Activated effector memory CD4-positive, alpha-beta T cell treated with anti-CD3 and anti-CD28 coated beads, Interleukin-2, amount 50 U/mL, for 16 hours (primary cell): ENCODE data around the gene CAMK1D.
"Not testable (repeated sequence)": the region's sequence is repeated elsewhere in the genome, so short reads cannot be mapped to it uniquely, and the experiment has no call there.

Experiments
- DNase-seq: peaks from one replicate; pipeline ENCODE4 v3.0.0-alpha.2; 2020

The CAMK1D gene

DNA sequence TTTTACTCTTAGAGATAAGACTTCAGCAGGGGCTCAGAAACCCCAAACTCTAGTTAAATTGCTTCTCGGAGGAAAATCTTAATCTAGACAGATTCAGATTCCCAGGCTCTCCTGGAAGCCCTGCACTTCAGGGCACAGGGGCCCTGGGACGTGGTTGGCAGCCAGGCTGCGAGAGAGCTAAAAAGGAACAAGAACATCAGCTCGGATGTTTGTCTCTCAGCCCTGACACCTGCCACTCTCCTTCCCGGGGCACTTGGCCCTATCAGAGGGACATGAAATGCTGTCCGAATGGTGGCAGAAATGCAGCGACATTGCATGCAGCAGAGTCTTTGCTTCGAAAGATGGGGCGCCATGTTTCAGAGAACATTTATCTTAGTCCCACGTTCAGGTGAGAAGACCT lies 485.4 kb downstream of the CAMK1D start:
- DNase-seq = no peak

DNA sequence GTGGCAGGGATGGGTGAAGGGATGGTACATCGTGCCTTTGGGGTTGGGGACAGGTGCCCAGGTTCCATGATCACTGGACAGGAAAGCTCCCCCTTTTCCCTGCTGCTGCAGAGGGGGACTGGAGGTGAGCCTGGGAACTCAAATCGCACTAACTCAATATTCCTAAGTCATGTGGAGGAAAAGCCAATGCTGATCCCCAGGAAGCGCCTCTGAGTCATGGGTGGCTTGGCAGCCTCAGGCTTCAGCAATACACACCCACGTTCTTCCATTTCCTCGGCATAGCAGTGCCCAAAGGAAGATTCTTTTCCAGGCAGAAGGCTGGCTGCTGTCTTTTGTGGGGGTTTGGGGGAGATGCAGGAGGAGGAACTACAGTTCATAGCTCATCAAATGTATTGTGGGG lies 486.4 kb downstream of the CAMK1D start:
- DNase-seq = no peak

DNA sequence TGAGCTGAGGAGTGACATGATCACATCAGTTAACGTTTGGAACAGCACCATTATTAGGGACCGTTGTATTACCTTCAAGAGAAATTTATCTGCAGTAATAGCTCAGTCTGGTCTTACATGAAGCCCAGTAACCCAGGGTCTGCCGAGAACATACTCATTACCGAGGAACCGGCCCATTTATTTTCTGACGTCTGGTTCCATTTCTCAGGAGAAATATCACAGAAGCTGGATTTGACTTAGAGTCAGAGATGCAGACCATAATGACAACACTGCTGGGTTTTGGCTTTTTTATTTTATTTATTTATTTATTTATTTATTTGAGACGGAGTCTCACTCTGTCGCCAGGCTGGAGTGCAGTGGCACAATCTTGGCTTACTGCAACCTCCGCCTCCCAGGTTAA lies 489.0 kb downstream of the CAMK1D start:
- DNase-seq = no peak

DNA sequence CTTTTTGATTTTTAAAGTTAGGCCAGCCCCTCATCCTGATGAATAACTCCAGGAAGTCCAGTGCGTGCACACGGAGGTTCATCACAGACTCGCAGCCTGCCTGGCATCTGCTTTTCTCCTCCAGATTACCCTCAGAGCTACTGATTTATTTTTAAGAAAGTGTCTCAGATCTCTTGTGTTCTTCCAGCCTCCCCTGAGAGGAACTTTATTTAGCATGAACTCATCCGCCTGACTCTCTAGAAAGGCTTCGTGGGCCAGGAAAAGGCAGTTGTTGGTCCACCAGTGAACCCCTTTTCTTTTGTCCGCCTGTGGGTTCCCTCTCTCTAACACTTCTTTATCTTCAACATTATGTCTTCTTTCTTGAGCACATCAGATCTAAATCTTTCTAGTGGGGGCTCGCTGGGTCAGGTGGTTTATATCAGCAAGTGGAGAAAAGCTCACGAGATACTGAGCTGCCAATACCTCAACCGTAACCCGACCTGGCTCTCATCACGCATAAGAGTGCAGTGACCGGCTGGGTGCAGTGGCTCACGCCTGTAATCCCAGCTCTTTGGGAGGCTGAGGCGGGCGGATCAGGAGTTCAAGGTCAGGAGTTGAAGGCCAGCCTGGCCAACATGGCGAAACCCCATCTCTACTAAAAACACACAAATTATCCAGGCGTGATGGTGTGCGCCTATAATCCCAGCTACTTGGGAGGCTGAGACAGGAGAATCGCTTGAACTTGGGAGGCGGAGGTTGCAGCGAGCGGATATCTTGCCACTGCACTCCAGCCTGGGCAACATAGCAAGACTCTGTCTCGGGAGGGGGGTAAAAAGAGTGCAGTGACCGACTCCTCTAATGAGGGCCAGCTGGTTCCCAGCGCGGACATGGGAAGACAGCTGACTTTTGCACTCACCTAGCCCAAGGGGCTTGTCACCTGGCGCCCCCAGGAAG lies 489.9 kb downstream of the CAMK1D start:
- DNase-seq = no peak

DNA sequence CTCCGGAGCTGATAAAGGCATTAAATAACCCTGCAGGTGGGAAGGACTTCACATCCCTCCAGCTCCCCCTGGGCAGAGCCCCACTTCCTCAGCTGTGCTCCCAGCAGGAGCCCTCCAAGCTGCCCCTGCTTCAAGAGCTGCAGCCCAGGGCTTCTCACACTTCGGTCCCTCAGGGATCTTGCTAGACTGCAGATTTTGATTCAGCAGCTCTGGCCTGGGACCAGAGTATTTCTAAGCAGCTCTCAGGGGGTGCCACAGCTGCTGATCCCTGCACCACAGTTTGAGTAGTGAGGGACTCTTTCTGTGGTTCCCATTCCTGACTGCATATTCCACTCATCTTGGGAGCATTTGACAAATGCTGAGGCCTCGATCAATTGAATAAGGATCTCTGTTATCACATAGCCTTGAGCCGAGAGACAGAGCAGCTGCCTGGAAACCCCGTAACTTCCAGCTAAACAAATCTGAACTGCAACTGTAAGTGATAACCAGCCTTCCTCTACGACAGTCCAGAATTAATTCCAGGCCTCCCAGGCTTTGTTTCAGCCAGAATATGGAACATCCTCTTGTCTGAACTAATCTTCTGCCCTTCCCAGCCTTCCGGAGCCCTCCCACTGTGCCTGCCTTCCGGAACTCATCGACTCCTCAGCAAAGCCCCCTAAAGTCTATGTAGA lies 490.7 kb downstream of the CAMK1D start:
- DNase-seq = no peak

DNA sequence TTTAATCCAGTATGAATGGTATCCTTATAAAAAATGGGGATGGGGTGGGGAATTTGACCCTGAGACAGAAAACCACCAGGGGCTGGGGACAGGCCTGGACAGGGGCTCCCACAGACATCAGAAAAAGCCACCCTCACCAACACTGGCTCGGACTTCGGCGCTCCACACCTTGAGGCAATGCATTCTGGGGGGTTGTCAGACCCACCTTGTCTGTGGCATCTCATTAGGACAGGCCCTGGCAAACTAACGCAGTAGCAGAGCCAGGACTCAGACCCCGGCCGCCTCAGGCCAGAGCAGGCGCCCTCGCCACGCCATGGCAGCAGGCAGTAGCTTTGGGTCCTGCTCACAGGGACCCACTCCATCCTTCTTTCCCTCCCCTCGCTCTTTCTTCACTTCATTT lies 492.1 kb downstream of the CAMK1D start:
- DNase-seq = no peak

DNA sequence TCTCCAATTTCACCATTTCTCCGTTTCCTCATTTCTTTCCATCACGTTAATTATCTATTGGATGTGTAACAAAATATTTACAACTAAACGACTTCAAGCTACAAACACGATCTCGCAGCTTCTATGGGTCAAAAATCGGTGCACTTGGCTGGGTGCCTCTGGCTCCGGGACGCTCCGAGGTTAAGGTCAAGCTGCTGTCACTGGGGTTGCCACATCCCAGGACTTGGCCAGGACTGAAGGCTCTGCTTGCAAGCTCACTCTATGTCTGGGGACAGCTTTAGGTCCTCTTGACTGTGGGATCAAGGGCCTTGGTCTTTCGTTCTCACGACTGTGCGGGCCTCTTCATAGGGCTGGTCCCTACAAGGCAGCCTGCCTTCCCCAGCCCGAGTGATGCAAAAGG lies 492.5 kb downstream of the CAMK1D start:
- no peak for DNase-seq

DNA sequence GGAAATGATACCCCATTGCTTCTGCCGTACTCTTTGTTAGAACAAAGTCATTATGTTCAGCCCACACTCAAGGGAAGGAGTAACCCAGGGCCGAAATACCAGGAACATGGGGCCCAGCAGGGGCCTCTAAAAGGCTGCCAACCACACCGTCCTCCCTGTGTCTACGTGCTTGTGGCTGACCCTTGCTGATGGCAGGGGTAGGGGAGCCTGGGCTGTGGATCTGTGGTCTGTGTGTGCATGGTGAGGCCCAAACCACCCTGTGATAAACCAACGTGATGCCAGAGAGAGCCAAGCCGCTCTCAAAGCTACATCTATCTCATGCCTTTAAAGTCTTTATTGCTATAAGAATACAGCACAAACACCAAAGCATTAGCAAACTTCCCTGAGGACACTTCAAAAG lies 493.0 kb downstream of the CAMK1D start:
- no peak for DNase-seq

DNA sequence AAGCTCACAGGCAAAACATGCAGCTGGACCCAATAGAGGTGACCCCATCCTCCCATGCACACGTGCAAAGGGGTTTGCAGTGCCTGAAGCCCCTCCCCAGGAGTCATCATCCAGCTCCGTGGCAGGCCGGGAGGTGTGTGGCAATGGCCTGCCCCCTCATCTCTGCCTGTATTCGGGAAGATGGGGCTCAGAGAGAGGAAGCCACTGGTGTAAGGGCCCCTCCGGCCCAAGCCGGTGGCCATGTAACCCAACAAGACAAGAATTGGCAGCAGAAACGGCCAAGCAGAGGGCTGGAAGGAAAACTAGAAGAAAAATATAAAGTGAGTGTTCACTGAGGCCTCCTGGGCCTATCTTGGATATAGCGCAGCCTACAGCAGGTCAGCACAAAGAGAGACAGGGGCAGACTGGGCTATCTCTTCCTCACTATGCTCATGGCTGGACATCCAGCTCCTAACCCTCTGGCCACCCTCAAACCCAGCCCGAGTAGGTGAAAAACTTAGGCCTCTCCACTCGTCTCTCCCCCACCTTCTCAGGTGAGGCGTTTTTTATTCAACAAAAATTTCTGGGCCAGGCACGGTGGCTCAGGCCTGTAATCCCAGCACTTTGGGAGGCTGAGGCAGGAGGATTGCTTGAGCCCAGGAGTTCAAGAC lies 494.1 kb downstream of the CAMK1D start:
- DNase-seq = no peak

DNA sequence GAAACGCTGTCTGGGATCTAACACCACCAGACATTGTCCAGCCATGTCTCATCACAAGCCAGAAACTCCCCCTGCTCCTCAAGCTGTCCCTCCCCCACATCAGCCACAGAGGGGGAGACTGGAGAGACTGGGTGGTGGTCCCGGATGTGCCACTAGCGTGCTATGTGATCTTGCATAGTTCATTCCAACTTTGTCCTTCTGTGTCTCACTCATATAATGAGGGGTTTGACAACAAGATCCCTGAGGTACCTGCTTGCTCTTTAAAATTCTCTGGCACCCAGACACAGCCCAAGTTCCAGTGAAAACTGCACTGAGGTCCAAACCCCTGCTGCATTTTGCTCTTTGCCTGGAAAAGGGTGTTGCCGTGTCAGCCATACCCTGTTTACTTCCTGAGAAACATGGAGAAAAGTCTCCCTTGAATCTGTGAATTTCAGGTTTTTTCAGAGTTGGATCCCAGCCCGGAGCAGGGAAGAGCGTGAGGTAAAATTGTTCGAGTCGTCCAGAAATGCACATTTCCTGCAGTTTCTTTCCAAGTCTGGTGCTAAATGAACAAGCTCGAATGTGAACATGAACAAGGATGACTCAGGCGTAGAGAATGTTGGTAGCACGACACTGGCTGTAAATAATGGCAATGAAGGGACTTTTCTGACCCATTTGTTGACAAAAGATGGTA lies 495.6 kb downstream of the CAMK1D start:
- DNase-seq = no peak

DNA sequence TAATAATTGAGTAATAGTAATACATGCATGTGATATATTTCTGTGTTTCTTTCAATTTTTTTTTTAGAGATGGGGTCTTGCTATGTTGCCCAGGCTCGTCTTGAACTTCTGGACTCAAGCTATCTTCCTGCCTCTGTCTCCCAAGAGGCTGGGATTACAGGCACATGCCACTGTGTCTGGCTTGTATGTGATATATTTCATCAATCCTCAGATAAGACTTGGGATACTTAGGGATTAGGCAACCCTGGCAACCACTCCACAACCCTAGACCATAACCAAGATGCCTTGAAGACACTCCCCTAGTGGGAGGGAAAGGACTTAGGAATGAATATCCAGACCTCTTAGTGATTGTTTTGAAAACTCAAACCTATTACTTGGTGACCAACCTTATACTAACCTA lies 497.4 kb downstream of the CAMK1D start:
- DNase-seq = no peak

DNA sequence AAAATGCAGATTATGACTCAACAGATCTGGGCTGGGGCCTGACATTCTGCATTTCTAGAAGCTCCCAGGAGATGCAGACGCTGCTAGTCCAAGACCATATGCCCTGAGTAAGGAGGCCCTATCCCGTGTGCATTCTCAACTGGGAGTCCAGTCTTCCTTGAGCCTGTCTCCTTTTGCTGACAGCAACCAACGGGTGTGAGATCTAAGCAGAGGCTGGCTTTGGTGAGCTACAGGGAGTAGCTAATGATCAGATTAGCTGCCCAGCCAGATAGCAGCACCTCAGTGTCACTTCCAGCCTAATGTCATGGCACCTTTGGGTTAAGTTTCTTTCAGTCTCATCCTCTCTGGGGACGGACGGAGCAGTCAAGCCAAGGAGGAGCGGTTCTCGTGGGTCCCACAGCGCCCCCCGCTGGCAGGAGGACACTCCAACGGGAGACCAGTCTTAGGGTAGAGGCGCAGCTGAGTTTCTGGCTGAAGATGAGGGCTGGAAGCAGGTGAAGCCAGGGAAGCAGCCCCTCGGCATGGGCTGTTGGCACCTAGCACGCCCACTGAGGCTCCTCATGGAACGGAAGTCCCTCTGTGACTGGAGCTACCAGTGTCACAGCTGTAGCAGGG lies 498.1 kb downstream of the CAMK1D start:
- DNase-seq = no peak

DNA sequence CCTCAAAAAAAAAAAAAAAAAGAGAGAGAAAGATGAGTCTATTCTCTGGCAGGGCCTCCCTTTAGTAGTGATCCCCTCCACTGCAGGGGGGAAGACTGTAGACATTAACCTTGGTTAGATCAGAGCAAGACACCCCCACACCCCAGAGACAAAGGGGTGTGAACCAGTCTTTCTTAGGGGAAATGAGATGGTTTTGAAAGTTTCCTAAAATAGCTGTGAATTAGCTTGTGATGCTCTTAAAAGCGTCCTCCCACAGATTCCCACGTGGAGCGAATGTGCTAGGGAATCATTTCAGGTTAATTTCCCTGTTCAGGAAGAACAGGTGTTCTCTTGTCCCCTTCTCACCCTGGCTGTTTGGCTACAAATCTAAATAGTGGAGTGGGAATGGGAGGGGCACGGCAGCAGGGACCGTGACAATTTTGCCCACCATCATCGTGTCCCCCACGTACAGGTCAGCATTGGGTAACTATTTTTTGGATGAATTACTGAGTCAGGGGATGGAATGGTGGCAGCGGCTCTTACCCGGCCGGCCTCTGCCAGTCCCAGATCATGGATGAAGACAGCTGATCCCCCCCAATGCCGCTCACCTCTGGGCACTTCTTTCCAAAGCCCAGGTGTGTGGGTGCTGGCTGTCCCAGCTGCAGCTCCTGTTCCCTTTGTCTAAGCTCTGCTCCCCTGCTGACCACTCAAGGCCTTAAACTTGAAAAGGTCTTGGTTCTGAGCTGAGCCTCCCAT lies 499.3 kb downstream of the CAMK1D start:
- no peak for DNase-seq

DNA sequence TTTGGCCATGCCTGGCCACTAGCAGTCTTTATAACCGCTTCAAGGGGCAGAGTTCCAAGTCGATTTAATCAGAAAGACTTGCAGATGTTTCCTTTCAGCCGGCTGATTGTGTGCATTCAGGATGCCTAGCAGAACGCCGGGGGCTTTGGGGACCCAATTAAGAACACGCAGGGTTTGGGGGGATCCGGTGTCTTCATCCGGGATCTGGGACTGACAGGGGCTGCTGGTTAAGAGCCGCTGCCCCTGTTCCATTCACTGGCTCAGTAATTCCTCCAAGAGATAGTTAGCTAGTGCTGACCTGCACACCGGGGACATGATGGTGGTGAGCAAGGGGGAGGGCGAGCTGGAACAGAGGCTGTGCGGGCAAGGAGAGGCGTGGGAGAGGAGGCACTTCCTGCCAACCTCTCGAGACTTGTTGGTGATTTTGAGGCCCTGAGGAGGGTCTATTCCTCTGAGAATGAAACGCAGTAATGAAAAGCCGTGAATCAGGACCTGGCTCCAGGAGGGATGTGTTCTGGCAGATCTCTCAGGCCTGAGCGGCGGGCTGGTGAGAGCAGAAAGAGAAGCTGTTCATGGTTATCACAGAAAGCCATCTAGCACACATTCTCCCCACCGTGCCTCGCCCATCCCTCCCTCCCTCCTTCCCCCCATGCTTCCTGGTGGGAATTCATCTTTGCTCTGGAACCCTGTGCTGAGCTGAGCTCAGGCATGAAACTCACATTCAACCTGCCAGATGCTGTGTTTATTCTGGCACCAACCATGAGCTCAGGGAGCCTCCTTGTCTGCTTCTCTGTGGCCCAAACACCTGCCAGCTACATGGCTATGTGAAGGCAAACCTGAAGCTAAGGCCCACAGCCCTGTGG lies 500.2 kb downstream of the CAMK1D start:
- no peak for DNase-seq

DNA sequence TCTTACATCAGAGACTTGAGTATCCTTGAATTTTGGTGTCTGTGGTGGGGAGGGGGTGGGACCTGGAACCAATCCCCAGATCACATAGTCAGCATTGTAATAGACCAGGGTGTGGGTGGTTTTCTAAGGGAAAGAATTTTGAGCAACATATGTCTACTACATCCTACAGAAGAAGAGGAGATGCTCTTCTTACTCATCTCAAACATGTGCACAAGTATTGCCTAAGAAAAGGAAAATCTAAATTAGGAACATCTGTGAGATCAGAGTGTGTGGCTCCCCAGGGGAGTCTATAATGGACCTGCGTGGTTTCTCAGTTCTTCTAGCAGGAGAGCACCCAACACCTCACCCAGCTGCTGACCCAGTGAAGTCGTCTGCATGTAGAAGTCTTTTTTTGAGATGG lies 503.3 kb downstream of the CAMK1D start:
- no peak for DNase-seq

DNA sequence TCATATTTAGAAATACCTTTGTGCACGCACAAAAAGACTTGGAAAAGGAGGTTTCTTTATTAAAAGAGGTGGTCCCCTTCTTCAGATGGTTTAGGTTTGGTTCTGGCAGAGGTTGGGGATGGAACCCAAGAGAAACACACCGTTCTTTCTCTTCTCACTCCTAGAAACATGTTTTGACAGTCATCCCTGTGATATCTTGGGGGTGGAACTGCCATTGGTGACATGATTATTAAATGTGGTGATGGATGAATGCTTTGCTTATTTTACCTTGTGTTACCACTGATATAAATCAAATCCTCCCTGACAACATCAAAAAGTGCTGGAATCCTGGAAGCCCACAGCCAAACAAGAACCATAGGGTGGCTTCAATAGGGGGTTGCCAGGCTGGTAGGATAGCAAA lies 505.6 kb downstream of the CAMK1D start:
- DNase-seq = no peak

DNA sequence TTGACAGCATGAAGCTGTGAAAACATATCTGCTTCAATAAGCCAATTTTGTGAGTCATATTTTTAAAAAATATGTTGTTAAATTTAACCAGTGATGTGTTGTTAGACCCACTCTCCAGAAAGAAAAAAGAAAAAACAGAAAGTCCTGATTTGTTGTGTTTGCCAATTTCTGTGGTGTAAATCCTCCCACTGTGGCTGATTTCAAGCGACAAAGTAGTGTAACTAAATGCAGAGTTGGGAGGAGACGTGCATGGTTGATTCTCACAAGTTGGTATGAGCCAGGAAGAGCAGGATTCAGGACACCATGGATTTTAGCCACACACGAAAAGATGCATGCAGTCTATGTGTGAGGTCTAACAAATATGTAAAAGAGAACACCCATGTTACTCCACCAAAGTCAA lies 513.1 kb downstream of the CAMK1D start:
- DNase-seq = no peak

DNA sequence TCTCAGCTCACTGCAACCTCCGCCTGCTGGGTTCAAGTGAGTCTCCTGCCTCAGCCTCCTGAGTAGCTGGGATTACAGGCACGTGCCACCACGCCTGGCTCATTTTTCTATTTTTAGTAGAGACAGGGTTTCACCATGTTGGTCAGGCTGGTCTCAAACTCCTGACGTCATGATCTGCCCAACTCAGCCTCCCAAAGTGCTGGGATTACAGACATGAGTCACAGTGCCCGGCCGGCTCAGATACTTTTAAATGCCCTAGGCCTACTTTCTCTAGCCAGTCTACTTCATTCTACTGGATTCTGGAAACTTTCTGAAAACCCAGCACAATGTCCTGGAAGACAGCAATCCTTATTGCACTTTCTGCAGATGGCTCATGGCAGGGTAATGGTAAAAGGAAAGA lies 516.2 kb downstream of the CAMK1D start:
- DNase-seq = not testable (repeated sequence)

DNA sequence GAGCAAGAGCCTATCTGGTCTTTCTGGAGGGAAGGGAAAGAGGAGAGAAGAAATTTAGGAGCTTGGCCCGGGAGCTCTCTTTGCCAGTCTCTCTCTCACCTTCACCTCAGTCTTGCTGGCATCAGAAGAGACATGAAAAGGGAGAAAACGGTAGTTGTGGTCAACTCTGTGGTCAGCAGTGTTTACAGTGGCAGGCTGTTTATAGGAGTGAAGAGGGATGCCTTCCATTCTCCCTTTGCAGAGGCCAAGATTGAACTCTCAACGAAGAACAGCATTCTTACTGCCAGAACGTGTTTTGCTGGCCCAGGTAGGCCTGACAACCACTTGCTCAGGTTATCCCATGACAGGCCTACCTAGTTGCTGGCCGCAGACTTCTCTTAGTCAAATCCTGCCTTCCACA lies 518.9 kb downstream of the CAMK1D start:
- DNase-seq = no peak

DNA sequence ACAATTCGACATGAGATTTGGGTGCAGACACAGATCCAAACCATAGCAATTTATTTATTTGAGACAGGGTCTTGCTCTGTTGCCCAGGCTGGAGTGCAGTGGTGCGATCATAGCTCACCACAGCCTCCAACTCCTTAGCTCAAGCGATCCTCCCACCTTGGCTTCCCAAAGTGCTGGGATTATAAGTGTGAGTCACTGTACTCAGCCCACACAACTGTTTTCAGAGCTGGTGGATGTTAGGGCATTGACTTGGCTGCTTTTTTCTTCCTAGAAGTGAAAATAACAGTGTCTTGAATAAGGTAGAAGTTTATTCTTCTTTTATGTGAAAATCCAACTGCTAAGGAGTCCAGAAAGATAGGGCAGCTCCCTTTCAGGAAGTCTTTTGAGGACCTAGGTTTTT lies 520.1 kb downstream of the CAMK1D start:
- DNase-seq = no peak

DNA sequence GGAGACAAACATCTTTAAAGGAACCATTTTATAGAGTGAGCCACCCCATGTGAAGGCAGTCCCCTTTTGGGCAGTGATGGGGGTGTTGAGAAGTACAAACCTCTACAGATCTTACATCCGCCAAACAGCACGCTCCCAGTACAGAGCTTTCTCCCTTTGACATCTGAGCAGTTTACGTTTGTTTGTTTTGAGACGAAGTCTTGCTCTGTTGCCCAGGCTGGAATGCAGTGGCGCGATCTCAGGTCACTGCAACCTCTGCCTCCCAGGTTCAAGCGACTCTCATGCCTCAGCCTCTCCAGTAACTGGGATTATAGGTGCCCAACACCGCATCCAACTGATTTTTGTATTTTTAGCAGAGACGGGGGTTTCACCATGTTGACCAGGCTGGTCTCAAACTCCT lies 523.2 kb downstream of the CAMK1D start:
- DNase-seq = no peak
